Midbrain (tissue), 1 donor: Measurements from ENCODE around the gene XCR1.
"Not testable (repeated sequence)": the region's sequence is repeated elsewhere in the genome, so short reads cannot be mapped to it uniquely, and the experiment has no call there.

ENCODE experiments used
- DNase-seq: peaks from one replicate; lab custom pipeline; 2025; lab: John Stamatoyannopoulos, UW

The XCR1 gene

GRCh38 chr3:46027021-46027705 is at the start of gene XCR1:
Gene XCR1 (minus strand): TSS chr3:46027483. CDS start chr3:46021947, 5,536 bp downstream.
- no peak for DNase-seq

DNA sequence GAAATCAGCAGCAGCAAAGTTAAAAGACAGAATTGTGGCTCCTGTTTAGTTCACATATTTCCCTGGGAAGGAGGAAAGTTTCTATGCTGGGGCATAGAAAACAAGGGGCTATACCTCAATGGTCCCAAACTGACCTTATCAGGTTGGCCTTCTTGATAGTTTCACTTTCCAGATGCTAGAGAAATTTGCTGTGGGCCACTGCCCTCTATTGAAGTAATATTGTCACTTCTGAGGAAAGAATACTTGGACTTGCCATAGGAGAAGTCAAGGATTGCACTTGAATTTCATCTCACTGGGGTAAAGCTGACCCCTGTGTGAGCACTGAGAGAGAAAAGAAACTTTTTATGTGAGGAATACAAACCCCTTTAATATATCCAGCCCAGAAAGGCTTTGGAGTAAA is 49.3 kb upstream of the XCR1 start:
- peak; percentile 2 for DNase-seq

DNA sequence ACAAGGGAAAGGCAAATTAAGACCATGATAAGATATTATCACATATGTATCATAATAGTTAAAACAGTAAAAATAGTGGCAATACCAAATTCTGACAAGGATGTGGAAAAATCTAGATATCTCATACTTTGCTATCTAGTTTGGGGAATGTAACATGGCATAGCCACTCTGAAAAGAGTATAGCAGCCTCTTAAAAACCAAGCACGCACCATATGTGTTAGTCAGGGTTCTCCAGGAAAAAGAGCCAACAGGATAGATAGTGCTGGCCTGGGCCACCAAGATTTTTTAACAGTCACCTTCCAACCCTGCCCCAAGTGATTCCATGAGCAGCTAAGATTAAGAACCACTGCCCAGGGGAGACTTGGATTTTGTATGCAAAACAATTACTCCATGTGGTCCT is 48.5 kb upstream of the XCR1 start:
- no peak for DNase-seq

DNA sequence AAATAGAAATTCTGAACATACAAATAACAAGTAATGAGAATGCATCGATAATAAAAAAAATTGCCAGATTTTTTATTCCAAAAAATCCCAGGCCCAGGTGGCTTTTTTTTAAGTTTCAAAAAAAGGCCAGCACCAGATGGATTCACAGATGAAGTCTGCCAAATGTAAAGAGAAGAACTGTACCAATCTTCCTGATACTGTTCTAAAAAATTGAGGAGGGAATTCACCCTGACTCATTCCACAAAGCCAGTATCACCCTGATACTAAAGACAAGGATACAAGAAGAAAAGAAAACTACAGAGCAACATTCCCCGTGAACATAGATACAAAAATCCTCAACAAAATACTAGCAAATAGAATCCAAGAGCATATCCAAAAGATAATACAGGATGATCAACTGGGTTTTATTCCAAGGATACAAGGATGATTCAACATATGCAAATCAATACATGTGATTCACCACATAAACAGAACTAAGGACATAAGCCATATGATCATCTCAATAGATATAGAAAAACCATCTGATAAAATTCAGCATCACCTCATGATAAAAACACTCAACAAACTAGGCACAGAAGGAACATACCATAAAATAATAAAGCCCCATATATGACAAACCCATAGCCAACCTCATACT is 44.1 kb upstream of the XCR1 start:
- DNase-seq = no peak

- no peak for DNase-seq
Measured at GRCh38 chr3:46070595-46071093, 43.4 kb upstream of the XCR1 start.

DNA sequence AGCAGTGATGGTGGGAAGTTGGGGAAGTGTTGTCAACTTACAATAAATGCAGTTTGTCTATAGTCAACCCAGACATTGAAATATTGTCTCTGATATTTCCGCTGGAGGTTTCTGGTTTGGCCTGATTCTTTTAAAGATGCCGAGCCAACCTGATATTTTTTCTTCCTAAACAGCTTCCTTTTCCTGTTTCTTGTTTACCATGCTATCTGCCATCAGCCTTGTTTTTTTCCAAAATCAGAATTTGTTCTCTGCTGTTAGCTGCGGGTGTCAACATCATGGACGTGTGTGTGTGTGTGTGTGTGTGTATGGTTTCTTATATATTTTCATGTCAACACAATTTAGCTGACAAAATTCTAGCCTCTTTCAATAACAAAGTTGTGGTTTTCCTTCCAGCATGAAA is 41.2 kb upstream of the XCR1 start:
- no peak for DNase-seq

DNA sequence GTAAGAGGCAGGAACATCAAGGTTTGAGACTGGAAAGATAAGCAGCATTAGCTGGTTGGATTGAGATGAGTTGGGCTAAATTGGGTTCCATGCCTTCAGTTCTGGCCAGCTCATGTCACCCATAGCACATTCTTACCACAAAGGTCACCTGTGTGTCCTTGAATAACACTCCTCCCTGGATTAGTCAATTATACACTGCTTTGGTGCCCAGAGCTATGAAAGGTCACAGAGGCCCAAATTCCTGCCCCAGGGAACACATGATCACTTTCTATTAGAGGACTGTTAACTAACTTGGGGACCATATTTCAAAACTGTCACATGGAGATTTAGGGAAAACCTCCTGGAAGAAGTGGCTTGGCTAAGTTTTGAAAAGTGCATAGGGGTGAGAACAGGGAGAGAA is 40.1 kb upstream of the XCR1 start:
- DNase-seq = no peak

- DNase-seq = no peak
Measured at GRCh38 chr3:46065750-46066256, 38.5 kb upstream of the XCR1 start.

DNA sequence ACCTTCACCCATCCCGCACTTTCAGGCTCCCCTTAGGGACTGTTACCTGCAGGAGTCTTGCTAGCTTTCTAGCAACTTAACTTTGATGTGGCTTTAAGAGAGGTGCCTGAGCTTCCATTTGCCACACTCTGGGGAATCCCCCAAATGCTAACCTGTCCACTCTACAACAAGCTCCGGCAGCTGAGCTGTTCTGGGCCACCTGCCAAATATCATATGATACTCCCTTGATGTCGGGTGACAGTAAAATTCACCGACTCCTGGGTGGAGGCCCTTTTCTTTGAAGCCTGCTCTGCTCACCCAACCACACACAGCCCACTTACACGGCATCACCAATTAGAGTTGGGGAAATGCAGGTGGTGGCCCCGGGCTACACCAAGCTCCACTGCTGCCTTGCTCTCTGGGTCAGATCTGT is 38.0 kb upstream of the XCR1 start:
- no peak for DNase-seq

GRCh38 chr3:46062679-46063078 is 35.4 kb upstream of the XCR1 start:
- DNase-seq = no peak

DNA sequence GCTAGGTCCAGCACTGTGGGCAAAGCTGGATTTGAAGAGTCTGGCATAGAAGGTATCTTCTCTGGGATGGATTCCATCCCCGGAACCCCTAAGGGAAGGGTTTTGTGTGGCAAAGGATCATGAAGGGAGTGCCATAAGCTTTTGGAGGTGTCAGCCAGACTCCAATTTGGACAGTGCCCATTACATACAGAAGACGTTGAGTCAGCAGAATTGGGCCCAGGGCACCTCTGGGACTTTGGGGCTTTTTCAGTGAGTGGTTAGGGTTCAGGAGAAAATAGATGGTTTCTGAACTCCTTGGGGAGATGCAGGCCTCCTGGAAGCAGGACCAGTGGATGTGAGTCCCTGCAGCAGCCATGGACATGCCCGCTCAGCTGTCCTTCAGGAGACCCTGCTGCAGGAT is 34.6 kb upstream of the XCR1 start:
- no peak for DNase-seq

GRCh38 chr3:46061108-46061720 is 33.9 kb upstream of the XCR1 start:
- no peak for DNase-seq

DNA sequence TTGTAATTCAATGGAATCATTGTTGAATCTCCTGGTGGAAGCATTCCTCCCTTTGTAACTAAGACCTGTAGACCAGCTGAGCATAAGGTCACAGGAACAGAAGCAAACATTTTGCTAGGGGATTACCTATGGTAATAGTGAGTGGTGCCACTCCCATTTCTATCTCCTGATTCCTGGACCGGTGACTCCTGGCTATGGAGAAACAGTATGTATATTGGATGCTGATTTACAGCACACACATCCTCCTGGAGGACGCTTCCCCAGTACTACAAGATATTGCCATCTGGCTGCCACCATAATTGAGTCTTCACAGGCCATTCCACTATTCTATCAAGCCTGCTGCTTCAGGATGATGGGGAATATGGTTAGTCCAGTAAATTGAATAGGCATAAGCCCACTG is 33.3 kb upstream of the XCR1 start:
- no peak for DNase-seq

DNA sequence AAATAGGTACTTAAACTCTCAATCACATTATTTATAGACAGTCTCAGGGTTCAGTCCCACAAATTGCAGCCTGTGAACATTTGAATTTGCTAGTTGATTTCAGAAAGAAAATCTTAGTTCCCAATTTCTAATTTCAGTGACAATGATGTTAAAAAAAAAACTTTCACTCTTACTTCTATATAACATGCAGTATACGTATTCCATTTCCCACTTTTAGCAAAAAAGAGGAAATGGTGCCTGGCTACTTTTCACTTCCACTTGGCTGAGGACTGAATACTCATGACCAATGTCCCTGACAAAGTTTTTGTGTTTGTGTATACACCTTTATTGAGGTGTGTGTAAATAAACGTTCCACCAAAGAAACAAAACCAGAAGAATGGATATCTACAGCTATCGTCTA is 32.1 kb upstream of the XCR1 start:
- DNase-seq = peak; percentile 13

DNA sequence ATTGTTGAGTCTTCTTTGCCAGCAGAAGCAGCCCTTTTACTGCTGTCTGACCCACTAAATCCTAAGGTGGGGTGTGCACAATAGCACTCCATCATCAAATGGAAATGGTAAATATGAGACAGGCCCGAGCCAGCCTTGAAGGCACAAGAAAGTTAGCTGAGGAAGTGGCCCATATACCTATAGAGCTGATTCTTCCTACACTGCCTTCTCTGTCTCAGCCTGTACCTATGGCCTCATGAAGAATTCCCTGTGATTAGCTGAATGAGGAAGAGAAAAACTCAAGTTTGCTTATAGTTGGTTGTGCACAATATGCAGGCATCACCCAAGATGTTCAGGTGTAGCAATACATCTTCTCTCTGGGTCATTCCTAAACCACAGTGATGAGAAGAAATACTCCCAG is 31.7 kb upstream of the XCR1 start:
- DNase-seq = no peak

- DNase-seq = no peak
Measured at GRCh38 chr3:46057716-46058115, 30.4 kb upstream of the XCR1 start.

DNA sequence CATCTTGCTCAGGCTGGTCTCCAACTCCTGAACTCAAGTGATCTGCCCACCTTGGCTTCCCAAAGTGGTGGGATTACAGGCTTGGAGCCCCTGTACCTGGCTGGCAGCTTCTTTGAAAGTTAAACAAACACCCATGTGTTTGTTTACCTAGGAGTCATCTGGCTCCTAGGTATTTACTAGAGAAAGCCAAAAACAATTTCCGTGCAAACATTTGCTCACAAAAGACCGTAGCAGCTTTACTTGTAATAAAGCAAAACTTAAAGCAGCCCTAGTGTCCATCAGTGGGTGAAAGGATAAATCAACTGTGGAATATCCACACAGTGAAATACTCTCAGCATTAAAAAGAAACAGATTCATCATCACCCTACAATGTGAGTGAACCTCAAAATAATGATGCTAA is 29.4 kb upstream of the XCR1 start:
- no peak for DNase-seq

DNA sequence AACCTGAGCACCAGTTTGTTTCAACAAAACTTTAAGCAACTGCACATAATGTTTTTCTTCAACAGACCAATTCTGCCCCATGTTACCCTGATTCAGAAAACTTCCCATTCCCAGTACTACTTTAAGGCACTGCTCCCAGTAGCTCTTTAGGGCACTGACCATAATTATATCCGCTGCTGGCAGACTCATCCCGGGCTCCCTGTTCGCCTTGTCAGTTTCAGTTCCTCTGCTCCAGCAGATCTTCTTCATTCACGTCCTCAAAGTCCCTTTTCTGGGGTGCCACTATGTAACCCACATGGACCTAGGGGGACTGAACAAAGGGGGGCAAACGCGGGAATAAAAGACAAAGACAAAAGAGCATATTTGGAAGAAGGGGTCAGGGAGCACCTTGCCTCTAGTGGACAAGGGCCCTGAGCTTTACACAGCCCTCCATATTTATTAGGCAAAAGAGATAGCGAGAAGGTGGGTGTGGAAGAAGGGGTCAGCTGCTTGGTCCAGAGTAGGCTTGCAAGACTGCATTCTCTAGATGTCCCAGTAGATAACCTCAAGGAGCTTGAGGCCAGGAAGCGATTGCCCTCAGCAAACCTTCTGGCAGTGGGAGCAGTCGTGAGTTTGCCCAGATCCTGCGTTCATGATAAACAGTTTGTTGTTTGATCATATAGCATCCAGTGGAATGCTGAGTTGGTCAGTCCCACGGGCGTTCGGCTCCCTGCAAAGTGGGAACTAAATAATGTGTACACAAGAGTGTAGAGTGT is 26.7 kb upstream of the XCR1 start:
- not testable (repeated sequence) for DNase-seq

DNA sequence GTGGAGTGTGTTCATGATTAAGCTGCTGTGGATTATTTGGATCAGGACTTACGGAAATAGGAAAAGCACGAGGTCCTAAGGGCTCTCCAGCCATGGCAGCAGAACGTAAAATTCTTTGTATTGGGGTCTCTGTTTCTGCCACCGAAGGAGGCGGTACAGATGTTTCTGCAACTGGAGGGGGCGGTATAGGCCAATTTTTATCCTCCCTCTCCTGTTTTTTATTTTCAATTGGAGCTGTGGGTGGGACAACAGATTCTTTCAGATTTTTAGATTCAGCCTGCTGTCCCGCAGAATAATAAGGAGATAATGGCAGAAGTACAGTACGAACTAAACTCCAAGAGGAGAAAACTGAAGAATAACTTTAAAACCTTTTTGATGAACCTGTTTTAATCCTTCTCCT is 26.0 kb upstream of the XCR1 start:
- DNase-seq = not testable (repeated sequence)

DNA sequence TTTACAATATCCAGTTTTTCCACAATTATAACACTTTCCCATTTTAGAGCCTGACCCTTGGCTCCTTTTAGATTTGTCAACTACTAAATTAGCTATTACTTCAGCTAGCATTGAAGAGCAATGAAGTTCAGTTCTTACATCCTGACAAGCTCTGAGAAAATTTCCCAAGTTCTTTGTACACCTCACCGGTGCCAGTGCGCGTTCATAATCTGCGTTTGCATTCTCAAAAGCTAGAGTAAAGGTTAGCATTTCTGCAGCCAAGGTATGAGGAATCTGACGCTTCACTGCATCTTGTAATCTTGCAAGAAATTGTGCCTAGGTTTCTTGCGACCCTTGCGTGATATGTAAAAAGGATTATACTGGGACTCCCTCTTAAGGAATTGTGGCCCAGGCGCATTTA is 25.2 kb upstream of the XCR1 start:
- no peak for DNase-seq

DNA sequence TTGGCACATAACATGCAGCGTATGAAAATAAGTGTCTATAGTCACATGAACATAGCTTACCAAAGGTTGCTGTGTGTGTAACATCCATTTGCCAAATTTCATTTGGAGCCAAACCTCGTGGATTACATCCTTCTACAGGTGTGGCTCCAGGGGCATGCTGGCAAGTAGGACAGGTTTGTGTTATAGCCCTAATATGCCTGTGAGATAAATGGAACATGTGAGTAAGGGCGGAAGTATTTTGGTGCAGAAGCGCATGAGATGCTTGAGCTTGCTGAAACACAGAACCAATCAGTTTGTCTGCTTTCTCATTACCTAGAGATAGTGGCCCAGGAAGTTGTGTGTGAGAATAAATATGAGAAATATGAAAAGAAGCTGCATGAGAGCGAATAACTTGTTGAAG is 21.8 kb upstream of the XCR1 start:
- no peak for DNase-seq

DNA sequence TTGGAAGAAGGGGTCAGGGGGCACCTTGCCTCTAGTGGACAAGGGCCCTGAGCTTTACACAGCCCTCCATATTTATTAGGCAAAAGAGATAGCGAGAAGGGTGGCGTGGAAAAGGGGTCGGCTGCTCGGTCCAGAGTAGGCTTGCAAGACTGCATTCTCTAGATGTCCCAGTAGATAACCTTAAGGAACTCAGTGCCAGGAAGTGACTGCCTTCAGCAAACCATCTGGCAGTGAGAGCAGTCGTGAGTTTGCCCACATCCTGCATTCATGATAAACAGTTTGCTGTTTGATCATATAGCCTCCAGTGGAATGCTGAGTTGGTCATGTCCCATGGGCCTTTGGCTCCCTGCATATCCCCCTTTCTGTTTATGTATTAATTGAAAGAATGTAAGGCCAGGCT is 18.9 kb upstream of the XCR1 start:
- DNase-seq = not testable (repeated sequence)
